HEK293T (cell line): ENCODE measurements around the gene SCYGR2.

Experiments
- CTCF ChIA-PET: fragments of 350-600 bp; formaldehyde crosslinking; extraction: SDS; loops from one replicate; lab custom pipeline; 2021; ENCODE audit warnings: antibody characterized with exemption, inconsistent platforms; lab: Yijun Ruan, JAX
- POLR2A ChIA-PET: fragments of 350-600 bp; formaldehyde crosslinking; extraction: SDS; loops from one replicate; lab custom pipeline; 2020; ENCODE audit warnings: antibody characterized with exemption, inconsistent platforms; lab: Yijun Ruan, JAX
- DNase-seq: peaks from one replicate; pipeline ENCODE4 v3.0.0; 2012; ENCODE audit warnings: mixed read lengths; ENCODE audit errors: extremely low spot score
- ARNT ChIP-seq: fragments of 450-650 bp; IDR thresholded peaks from 2 replicates; pipeline ENCODE4 v1.6.1; 2017; ENCODE audit warnings: mild to moderate bottlenecking
- BHLHE40 ChIP-seq: fragments of 450-650 bp; IDR thresholded peaks from 2 replicates; pipeline ENCODE4 v1.6.1; 2016; ENCODE audit warnings: mild to moderate bottlenecking, moderate library complexity, borderline replicate concordance
- CTBP1 ChIP-seq: fragments of 450-650 bp; IDR thresholded peaks from 2 replicates; pipeline ENCODE4 v1.6.1; 2016; ENCODE audit warnings: borderline replicate concordance
- ELF4 ChIP-seq: fragments of 450-650 bp; IDR thresholded peaks from 2 replicates; pipeline ENCODE4 v1.6.1; 2017; ENCODE audit warnings: antibody characterized with exemption
- FOXA1 ChIP-seq: fragments of 450-650 bp; IDR thresholded peaks from 2 replicates; pipeline ENCODE4 v1.6.1; 2016; ENCODE audit warnings: mild to moderate bottlenecking
- FOXK2 ChIP-seq: fragments of 450-650 bp; IDR thresholded peaks from 2 replicates; pipeline ENCODE4 v1.6.1; 2016; ENCODE audit warnings: mild to moderate bottlenecking
- FOXM1 ChIP-seq: fragments of 450-650 bp; IDR thresholded peaks from 2 replicates; pipeline ENCODE4 v1.6.1; 2017; ENCODE audit warnings: mild to moderate bottlenecking, borderline replicate concordance
- HDGF ChIP-seq: fragments of 450-650 bp; IDR thresholded peaks from 2 replicates; pipeline ENCODE4 v1.6.1; 2017; ENCODE audit warnings: antibody characterized with exemption, borderline replicate concordance
- L3MBTL2 ChIP-seq: fragments of 450-650 bp; conservative IDR thresholded peaks from 2 replicates; pipeline ENCODE4 v1.6.1; 2016; ENCODE audit warnings: mild to moderate bottlenecking
- LEF1 ChIP-seq: fragments of 450-650 bp; IDR thresholded peaks from 2 replicates; pipeline ENCODE4 v1.6.1; 2017; ENCODE audit warnings: mild to moderate bottlenecking, borderline replicate concordance
- NFRKB ChIP-seq: fragments of 450-650 bp; IDR thresholded peaks from 2 replicates; pipeline ENCODE4 v1.6.1; 2016; ENCODE audit warnings: mild to moderate bottlenecking, moderate library complexity
- PKNOX1 ChIP-seq: fragments of 450-650 bp; IDR thresholded peaks from 2 replicates; pipeline ENCODE4 v1.6.1; 2016
- SP1 ChIP-seq: fragments of 450-650 bp; IDR thresholded peaks from 2 replicates; pipeline ENCODE4 v1.6.1; 2017
- SUZ12 ChIP-seq: fragments of 450-650 bp; IDR thresholded peaks from 2 replicates; pipeline ENCODE4 v1.6.1; 2016; ENCODE audit warnings: mild to moderate bottlenecking
- TARDBP ChIP-seq: fragments of 450-650 bp; IDR thresholded peaks from 2 replicates; pipeline ENCODE4 v1.6.1; 2016
- ZNF384 ChIP-seq: fragments of 450-650 bp; IDR thresholded peaks from 2 replicates; pipeline ENCODE4 v1.6.1; 2016

The SCYGR2 gene

GRCh38 chr2:227576110-227576509 is 22.6 kb upstream of the SCYGR2 start:
- no peak for TF ChIP-seq L3MBTL2
- no peak for TF ChIP-seq LEF1
- TF ChIP-seq TARDBP: no peak
- DNase-seq: no peak
- ChIA-PET CTCF (no interaction called here), POLR2A (no interaction called here)

GRCh38 chr2:227576812-227577211 is 21.9 kb upstream of the SCYGR2 start:
- no peak for DNase-seq
- ChIA-PET CTCF (no interaction called here), POLR2A (no interaction called here)
- no peak for TF ChIP-seq ELF4
- TF ChIP-seq LEF1: no peak
- TF ChIP-seq SP1: no peak

- TF ChIP-seq FOXA1: no peak
- no peak for TF ChIP-seq BHLHE40
- no peak for TF ChIP-seq CTBP1
- TF ChIP-seq SUZ12: no peak
- TF ChIP-seq FOXK2: no peak
- TF ChIP-seq ELF4: no peak
- no peak for TF ChIP-seq L3MBTL2
- no peak for TF ChIP-seq NFRKB
- TF ChIP-seq PKNOX1: no peak
- no peak for TF ChIP-seq HDGF
- no peak for TF ChIP-seq SP1
- no peak for TF ChIP-seq FOXM1
- no peak for TF ChIP-seq ARNT
- TF ChIP-seq TARDBP: no peak
- no peak for TF ChIP-seq ZNF384
- CTCF ChIA-PET: no interaction called here
- POLR2A ChIA-PET: no interaction called here
- DNase-seq: no peak
Measured at GRCh38 chr2:227577555-227577954, 21.1 kb upstream of the SCYGR2 start.

GRCh38 chr2:227578642-227579041 is 20.1 kb upstream of the SCYGR2 start:
- TF ChIP-seq BHLHE40 (no peak), CTBP1 (no peak), FOXM1 (no peak), SUZ12 (no peak), FOXA1 (no peak), FOXK2 (no peak), TARDBP (no peak), NFRKB (no peak), HDGF (no peak), L3MBTL2 (no peak), PKNOX1 (no peak), LEF1 (no peak), ARNT (no peak), ELF4 (no peak), ZNF384 (no peak), SP1 (no peak)
- ChIA-PET POLR2A (no interaction called here), CTCF (interaction anchor here (0.7 kb wide), 1 partner anchor 444 kb away, joined by 3 read pairs; no protein-coding TSS in a partner anchor)
- no peak for DNase-seq

GRCh38 chr2:227579791-227580190 is 18.9 kb upstream of the SCYGR2 start:
- ChIA-PET POLR2A (no interaction called here), CTCF (no interaction called here)
- TF ChIP-seq BHLHE40 (no peak), NFRKB (no peak), PKNOX1 (no peak), TARDBP (no peak), SP1 (no peak)
- DNase-seq: no peak

- DNase-seq: no peak
- TF ChIP-seq L3MBTL2 (no peak), SUZ12 (no peak), FOXK2 (no peak), LEF1 (no peak), CTBP1 (no peak), BHLHE40 (no peak), HDGF (no peak), FOXA1 (no peak), ZNF384 (no peak), ARNT (no peak), TARDBP (no peak), SP1 (no peak), PKNOX1 (no peak), NFRKB (no peak), ELF4 (no peak), FOXM1 (no peak)
- CTCF ChIA-PET: no interaction called here
- POLR2A ChIA-PET: no interaction called here
Measured at GRCh38 chr2:227582369-227582768, 16.3 kb upstream of the SCYGR2 start.
